ENCODE data around the gene EFCAB5.
"Not testable (repeated sequence)": the region's sequence is repeated elsewhere in the genome, so short reads cannot be mapped to it uniquely, and the experiment has no call there.

EFCAB5 gene

GRCh38 chr17:29918016-29918415, 23.4 kb upstream of the EFCAB5 start:
- H3K36me3 ChIP-seq (ENCODE audit: control insufficient read depth in 2 of 2, insufficient read depth in 2 of 2, low read length in 2 of 2): no peaks in the 10 kb centered on the region
- H3K4me1 ChIP-seq (ENCODE audit: control insufficient read depth, insufficient read depth, low read length): no peaks in the 10 kb centered on the region
- H3K9me3 ChIP-seq (ENCODE audit: control insufficient read depth in 2 of 2, low read length in 2 of 2): no peaks in the 10 kb centered on the region
- no peak overlapping the region for H3K4me3 ChIP-seq (ENCODE audit: low read length in 2 of 2)
- H3K27ac ChIP-seq (ENCODE audit: low read length): no peak overlapping the region
- no peak overlapping the region for H3K9ac ChIP-seq (ENCODE audit: low read length in 2 of 2)
- no peaks in the 10 kb centered on the region for H3K27me3 ChIP-seq (ENCODE audit: control insufficient read depth in 1 of 2, insufficient read depth in 2 of 2, low read length in 2 of 2)

DNA sequence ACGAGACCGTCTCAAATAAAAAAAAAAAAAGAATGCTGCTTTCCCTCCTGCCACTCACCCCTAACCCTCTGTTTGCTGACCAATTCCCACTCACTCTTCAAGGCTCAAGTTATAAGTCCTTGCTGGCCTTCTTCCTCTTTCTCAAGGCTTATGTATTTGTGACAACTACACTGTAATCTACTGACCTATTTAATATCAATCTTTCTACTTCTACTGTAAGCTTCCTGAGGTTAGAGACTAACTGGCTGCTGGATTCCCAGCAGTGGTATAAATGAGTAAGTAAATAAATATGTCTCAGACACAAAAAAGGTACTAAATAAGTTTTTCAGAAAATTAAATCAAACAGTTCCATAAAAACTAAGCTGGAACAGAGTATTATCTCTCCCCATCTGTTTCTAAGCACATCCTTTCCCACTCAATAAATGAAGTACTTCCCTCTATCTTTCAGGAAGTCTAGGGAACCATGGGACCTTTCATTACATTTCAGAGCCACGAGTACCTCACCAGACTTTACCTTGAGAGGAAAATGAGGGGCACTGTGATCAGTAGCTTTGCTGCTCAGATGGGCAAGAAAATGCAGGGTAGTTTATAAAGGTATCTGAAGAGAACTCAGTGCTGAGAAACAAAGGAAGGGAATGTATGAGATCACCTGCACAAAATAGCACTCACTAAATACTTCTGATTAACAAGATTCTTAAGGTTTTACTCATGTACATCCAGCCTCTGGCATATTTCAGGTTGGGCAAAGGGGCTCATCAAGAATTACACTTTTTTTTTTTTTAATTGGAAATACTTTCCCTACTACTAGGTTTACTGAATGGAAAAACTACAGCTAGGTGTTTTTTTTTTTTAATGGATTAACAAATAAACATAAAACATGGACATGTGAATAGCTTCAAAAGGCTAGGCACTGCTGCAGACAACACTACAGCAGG, 22.2 kb upstream of the EFCAB5 start:
- H3K4me3 ChIP-seq (ENCODE audit: low read length in 2 of 2): no peak overlapping the region
- H3K27me3 ChIP-seq (ENCODE audit: control insufficient read depth in 1 of 2, insufficient read depth in 2 of 2, low read length in 2 of 2): no peaks in the 10 kb centered on the region
- H3K27ac ChIP-seq (ENCODE audit: low read length): no peak overlapping the region
- no peaks in the 10 kb centered on the region for H3K9me3 ChIP-seq (ENCODE audit: control insufficient read depth in 2 of 2, low read length in 2 of 2)
- no peaks in the 10 kb centered on the region for H3K4me1 ChIP-seq (ENCODE audit: control insufficient read depth, insufficient read depth, low read length)
- no peaks in the 10 kb centered on the region for H3K36me3 ChIP-seq (ENCODE audit: control insufficient read depth in 2 of 2, insufficient read depth in 2 of 2, low read length in 2 of 2)
- no peak overlapping the region for H3K9ac ChIP-seq (ENCODE audit: low read length in 2 of 2)

DNA sequence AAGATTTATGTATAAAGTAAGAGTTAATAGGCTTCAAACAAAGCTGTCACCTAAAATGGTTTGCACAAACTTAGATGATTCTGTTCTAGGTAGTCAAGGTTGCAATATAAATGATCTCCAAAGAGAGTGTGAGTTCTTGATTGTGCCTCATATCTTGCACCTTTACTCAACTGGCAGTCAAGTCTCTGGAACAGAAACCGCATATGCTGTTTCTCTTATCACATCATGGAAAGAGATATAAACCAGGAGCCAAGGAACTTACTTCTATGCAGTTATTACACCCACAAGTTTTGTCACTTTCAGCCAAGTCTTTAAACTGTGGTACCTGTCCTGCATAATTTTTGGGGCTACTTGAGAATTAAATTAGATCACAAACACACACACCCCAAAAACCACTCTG, 16.6 kb upstream of the EFCAB5 start:
- H3K27me3 ChIP-seq (ENCODE audit: control insufficient read depth in 1 of 2, insufficient read depth in 2 of 2, low read length in 2 of 2): no peaks in the 10 kb centered on the region
- no peak overlapping the region for H3K9ac ChIP-seq (ENCODE audit: low read length in 2 of 2)
- H3K36me3 ChIP-seq (ENCODE audit: control insufficient read depth in 2 of 2, insufficient read depth in 2 of 2, low read length in 2 of 2): no peaks in the 10 kb centered on the region
- no peak overlapping the region for H3K27ac ChIP-seq (ENCODE audit: low read length)
- no peak overlapping the region for H3K4me3 ChIP-seq (ENCODE audit: low read length in 2 of 2)
- H3K9me3 ChIP-seq (ENCODE audit: control insufficient read depth in 2 of 2, low read length in 2 of 2): no peaks in the 10 kb centered on the region
- H3K4me1 ChIP-seq (ENCODE audit: control insufficient read depth, insufficient read depth, low read length): no peaks in the 10 kb centered on the region

- Histone ChIP-seq H3K27ac (ENCODE audit: low read length) (no peak overlapping the region), H3K9ac (ENCODE audit: low read length in 2 of 2) (no peak overlapping the region), H3K9me3 (ENCODE audit: control insufficient read depth in 2 of 2, low read length in 2 of 2) (no peaks in the 10 kb centered on the region), H3K36me3 (ENCODE audit: control insufficient read depth in 2 of 2, insufficient read depth in 2 of 2, low read length in 2 of 2) (no peaks in the 10 kb centered on the region), H3K4me3 (ENCODE audit: low read length in 2 of 2) (no peak overlapping the region), H3K4me1 (ENCODE audit: control insufficient read depth, insufficient read depth, low read length) (peaks cover 4% of the 10 kb centered on the region), H3K27me3 (ENCODE audit: control insufficient read depth in 1 of 2, insufficient read depth in 2 of 2, low read length in 2 of 2) (no peaks in the 10 kb centered on the region)
These were observed 13.9 kb upstream of the EFCAB5 start for GRCh38 chr17:29927546-29927945.

- no peaks in the 10 kb centered on the region for H3K27me3 ChIP-seq (ENCODE audit: control insufficient read depth in 1 of 2, insufficient read depth in 2 of 2, low read length in 2 of 2)
- H3K9me3 ChIP-seq (ENCODE audit: control insufficient read depth in 2 of 2, low read length in 2 of 2): no peaks in the 10 kb centered on the region
- peak overlapping the region; percentile 96 to 97 for H3K4me3 ChIP-seq (ENCODE audit: low read length in 2 of 2)
- H3K9ac ChIP-seq (ENCODE audit: low read length in 2 of 2): peak overlapping the region; percentile 79 to 84
- peak overlapping the region; percentile 77 for H3K27ac ChIP-seq (ENCODE audit: low read length)
- no peaks in the 10 kb centered on the region for H3K36me3 ChIP-seq (ENCODE audit: control insufficient read depth in 2 of 2, insufficient read depth in 2 of 2, low read length in 2 of 2)
- peaks cover 4% of the 10 kb centered on the region for H3K4me1 ChIP-seq (ENCODE audit: control insufficient read depth, insufficient read depth, low read length)
These were observed 12.4 kb upstream of the EFCAB5 start for GRCh38 chr17:29929006-29929532.

GRCh38 chr17:29929533-29930408, 11.7 kb upstream of the EFCAB5 start, which contains the start of gene SSH2:
Gene SSH2, minus strand, starts transcription at chr17:29930228. Its CDS starts 228 bp downstream, at chr17:29930000.
- Histone ChIP-seq H3K9ac (ENCODE audit: low read length in 2 of 2) (peak within 1 kb of the TSS; percentile 79 to 84), H3K4me3 (ENCODE audit: low read length in 2 of 2) (peak within 1 kb of the TSS; percentile 96 to 97), H3K27me3 (ENCODE audit: control insufficient read depth in 1 of 2, insufficient read depth in 2 of 2, low read length in 2 of 2) (no peaks in the 10 kb centered on the region), H3K36me3 (ENCODE audit: control insufficient read depth in 2 of 2, insufficient read depth in 2 of 2, low read length in 2 of 2) (no peaks in the 10 kb centered on the region), H3K4me1 (ENCODE audit: control insufficient read depth, insufficient read depth, low read length) (peaks cover 4% of the 10 kb centered on the region), H3K27ac (ENCODE audit: low read length) (peak within 1 kb of the TSS; percentile 77), H3K9me3 (ENCODE audit: control insufficient read depth in 2 of 2, low read length in 2 of 2) (no peaks in the 10 kb centered on the region)

DNA sequence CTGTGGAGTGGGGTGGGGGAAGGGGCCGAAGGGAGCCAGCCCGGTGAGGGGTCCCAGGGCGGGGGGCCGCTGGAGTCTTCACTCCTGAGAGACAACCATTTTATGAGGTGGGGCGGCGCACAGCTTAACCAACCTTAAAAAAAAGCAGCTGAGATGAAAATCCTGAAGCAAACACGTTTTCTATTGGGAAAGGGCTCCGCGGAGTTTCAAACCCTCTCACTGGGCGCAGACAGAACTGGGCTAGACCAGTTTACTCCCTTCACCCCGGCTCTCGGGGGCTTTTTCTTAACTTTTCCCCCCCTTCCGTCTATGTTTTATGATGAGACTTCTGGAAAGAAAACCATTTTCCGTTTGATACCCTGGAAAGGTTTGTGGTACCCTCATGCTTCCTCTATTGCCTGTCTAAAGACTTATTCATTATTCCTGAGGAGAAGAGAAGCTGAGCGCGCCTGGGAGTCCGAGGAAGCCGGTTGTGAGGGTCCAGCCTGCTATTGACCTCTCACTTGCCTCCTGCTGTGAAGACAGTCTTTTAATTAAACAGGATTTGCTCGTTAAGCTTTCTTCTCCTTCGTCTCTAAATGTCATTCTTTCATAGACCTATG, 10.9 kb upstream of the EFCAB5 start:
- H3K27me3 ChIP-seq (ENCODE audit: control insufficient read depth in 1 of 2, insufficient read depth in 2 of 2, low read length in 2 of 2): no peaks in the 10 kb centered on the region
- peak overlapping the region; percentile 77 for H3K27ac ChIP-seq (ENCODE audit: low read length)
- no peaks in the 10 kb centered on the region for H3K9me3 ChIP-seq (ENCODE audit: control insufficient read depth in 2 of 2, low read length in 2 of 2)
- H3K9ac ChIP-seq (ENCODE audit: low read length in 2 of 2): peak overlapping the region; percentile 55 to 79
- peaks cover 4% of the 10 kb centered on the region for H3K4me1 ChIP-seq (ENCODE audit: control insufficient read depth, insufficient read depth, low read length)
- peak overlapping the region; percentile 96 to 97 for H3K4me3 ChIP-seq (ENCODE audit: low read length in 2 of 2)
- H3K36me3 ChIP-seq (ENCODE audit: control insufficient read depth in 2 of 2, insufficient read depth in 2 of 2, low read length in 2 of 2): no peaks in the 10 kb centered on the region

DNA sequence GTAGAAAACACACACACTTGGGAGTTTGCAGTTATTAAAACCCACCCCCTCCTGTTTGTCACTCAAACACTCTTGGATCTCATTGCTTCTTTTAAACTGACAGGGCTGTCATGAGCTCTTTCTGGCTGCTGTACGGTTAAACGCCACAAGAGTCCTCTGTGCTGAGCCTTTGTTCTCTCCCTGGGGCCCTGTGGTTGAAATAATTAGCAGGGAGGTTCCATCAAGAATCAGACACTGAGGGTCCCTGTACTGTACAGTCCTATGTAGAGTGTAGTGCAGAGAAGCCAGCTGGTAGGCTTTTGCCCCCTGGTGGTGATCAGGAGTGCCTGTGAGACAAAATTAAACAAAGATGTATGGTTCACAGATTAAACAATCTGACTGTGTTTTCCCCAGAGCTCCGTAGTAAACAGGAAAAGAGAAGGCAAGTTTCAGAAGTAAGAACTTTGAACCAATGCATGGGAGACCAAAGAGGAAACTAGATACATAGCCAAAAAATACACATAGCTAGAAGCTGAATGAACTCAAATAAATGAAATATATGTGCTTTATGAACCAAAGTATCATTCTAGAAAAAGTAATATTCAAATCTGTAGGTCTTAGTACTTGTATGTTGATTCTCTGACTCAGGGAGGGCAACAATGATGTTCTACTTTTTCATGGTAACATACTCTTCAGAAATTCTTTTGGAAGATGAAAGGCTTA, 10.1 kb upstream of the EFCAB5 start:
- Histone ChIP-seq H3K36me3 (ENCODE audit: control insufficient read depth in 2 of 2, insufficient read depth in 2 of 2, low read length in 2 of 2) (no peaks in the 10 kb centered on the region), H3K4me1 (ENCODE audit: control insufficient read depth, insufficient read depth, low read length) (peaks cover 4% of the 10 kb centered on the region), H3K9me3 (ENCODE audit: control insufficient read depth in 2 of 2, low read length in 2 of 2) (no peaks in the 10 kb centered on the region), H3K27me3 (ENCODE audit: control insufficient read depth in 1 of 2, insufficient read depth in 2 of 2, low read length in 2 of 2) (no peaks in the 10 kb centered on the region), H3K9ac (ENCODE audit: low read length in 2 of 2) (no peak overlapping the region), H3K4me3 (ENCODE audit: low read length in 2 of 2) (peak overlapping the region; percentile 96 to 97), H3K27ac (ENCODE audit: low read length) (no peak overlapping the region)

DNA sequence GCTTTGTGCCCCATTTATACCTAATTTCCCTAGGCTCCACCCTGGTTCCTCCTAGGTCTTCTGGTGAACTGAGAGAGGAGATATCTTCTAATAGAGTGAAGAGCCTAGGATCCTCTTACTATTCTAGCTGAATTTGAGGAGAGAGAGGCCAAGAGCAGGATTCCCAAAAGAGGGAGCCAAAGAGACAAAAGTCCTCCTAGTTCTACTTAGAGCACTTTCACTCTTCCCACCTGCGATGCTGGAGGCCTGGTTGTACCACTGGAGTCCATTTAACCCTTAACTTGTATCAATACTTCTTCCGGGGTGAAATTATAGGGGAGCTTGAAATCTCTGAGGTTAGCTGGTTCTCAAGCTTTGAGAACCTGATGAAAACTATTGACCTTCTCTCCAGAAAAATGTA, 8.1 kb upstream of the EFCAB5 start:
- no peak overlapping the region for H3K9ac ChIP-seq (ENCODE audit: low read length in 2 of 2)
- H3K9me3 ChIP-seq (ENCODE audit: control insufficient read depth in 2 of 2, low read length in 2 of 2): no peaks in the 10 kb centered on the region
- no peaks in the 10 kb centered on the region for H3K36me3 ChIP-seq (ENCODE audit: control insufficient read depth in 2 of 2, insufficient read depth in 2 of 2, low read length in 2 of 2)
- H3K4me1 ChIP-seq (ENCODE audit: control insufficient read depth, insufficient read depth, low read length): peaks cover 4% of the 10 kb centered on the region
- H3K4me3 ChIP-seq (ENCODE audit: low read length in 2 of 2): no peak overlapping the region
- H3K27ac ChIP-seq (ENCODE audit: low read length): no peak overlapping the region
- no peaks in the 10 kb centered on the region for H3K27me3 ChIP-seq (ENCODE audit: control insufficient read depth in 1 of 2, insufficient read depth in 2 of 2, low read length in 2 of 2)

DNA sequence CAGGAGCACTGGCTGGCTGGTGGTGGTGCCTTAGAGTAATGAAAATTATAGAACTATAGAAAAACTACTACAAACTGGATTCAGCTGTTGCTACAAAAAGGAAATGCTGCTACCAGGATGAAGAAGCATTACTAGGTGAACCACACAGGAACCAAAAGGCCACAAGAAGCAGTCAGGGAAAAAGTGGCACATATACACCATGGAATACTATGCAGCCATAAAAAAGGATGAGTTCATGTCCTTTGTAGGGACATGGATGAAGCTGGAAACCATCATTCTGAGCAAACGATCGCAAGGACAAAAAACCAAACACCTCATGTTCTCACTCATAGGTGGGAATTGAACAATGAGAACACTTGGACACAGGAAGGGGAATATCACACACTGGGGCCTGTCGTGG, 5.5 kb upstream of the EFCAB5 start:
- not testable (repeated sequence) for H3K9me3 ChIP-seq (ENCODE audit: control insufficient read depth in 2 of 2, low read length in 2 of 2); H3K27me3 ChIP-seq (ENCODE audit: control insufficient read depth in 1 of 2, insufficient read depth in 2 of 2, low read length in 2 of 2); H3K4me1 ChIP-seq (ENCODE audit: control insufficient read depth, insufficient read depth, low read length); H3K27ac ChIP-seq (ENCODE audit: low read length); H3K36me3 ChIP-seq (ENCODE audit: control insufficient read depth in 2 of 2, insufficient read depth in 2 of 2, low read length in 2 of 2); H3K9ac ChIP-seq (ENCODE audit: low read length in 2 of 2); H3K4me3 ChIP-seq (ENCODE audit: low read length in 2 of 2)
